Adrenal gland (tissue), 12 donors: ENCODE data around the gene TNFSF8. TPM values are rescaled to one million over a fixed set of nuclear protein-coding genes. Genes with fewer than 3 reads are reported as not detected.

ENCODE experiments used
- DNase-seq, 7 donors: peaks; one replicate each; pipeline ENCODE4 v3.0.0-alpha.2; 2019 to 2020
- H3K27ac ChIP-seq, 5 donors: fragments of 200-600 bp; sonication (generic) in 4 of 5; 1 replicate in 3 of 5; 2 replicates in 2 of 5; pipeline versions ENCODE4 v1.5.1 to v1.8.0; 2016 to 2020; ENCODE audit warnings: mild to moderate bottlenecking in 1 of 5
- H3K27me3 ChIP-seq: fragments of 200-600 bp; 2 replicates; pipeline ENCODE4 v1.8.0; 2021
- H3K36me3 ChIP-seq, 2 donors: fragments of 200-600 bp; replicated peaks in 1 of 2; 1 replicate in 1 of 2; 2 replicates in 1 of 2; pipeline versions ENCODE4 v1.5.1 to v1.8.0; 2018 to 2022
- H3K4me1 ChIP-seq, 2 donors: fragments of 200-600 bp; replicated peaks in 1 of 2; 1 replicate in 1 of 2; 2 replicates in 1 of 2; pipeline versions ENCODE4 v1.5.1 to v1.8.0; 2018 to 2021
- H3K4me3 ChIP-seq, 4 donors: fragments of 200-600 bp; sonication (generic) in 3 of 4; one replicate each; pipeline ENCODE4 v1.5.1; 2016 to 2018
- H3K9me3 ChIP-seq, 3 donors: fragments of 200-600 bp; sonication (generic) in 1 of 3; replicated peaks in 1 of 3; 1 replicate in 2 of 3; 2 replicates in 1 of 3; pipeline versions ENCODE4 v1.5.1 to v1.8.0; 2016 to 2021
- POLR2A ChIP-seq, 2 donors: fragments of 450-650 bp; IDR thresholded peaks; one replicate each; pipeline ENCODE4 v1.6.1; 2017; ENCODE audit warnings: antibody characterized with exemption in 2 of 2, mild to moderate bottlenecking in 2 of 2, moderate library complexity in 1 of 2
- WGBS, 4 donors: extraction: QIAGEN DNeasy Blood & Tissue Kit in 2 of 4; methylation state at CpG; one replicate each; pipeline versions ENCODE4 v1.1.5 to v1.1.7; 2013 to 2017; 5-methylcytosine and 5-hydroxymethylcytosine counted together
- intact Hi-C, 2 donors: fragments of 100-400 bp; cut with DNase I; formaldehyde crosslinking; loops; one replicate each; pipeline versions ENCODE4 v1.14.1 to v1.15.0; 2022 to 2023
- polyA plus RNA-seq, 3 donors: library from polyadenylated mRNA; stranded (reverse); fragments of 200-250 nt in 2 of 3; fragments of 350-450 nt in 1 of 3; fragmentation: Illumina TruSeq in 1 of 3; extraction: RNeasy Lipid Tissue Mini Kit (QIAGEN cat#74804) in 1 of 3; gene quantifications; one replicate each; pipeline ENCODE4 v1.2.3, GENCODE V29; 2013 to 2014
- total RNA-seq, 9 donors: library from RNA; depleted of rRNA in 4 of 9; stranded (reverse); fragments of >200 nt in 4 of 9; fragments of 120-200 nt in 1 of 9; fragmentation: NEBNext Ultra II Directional in 1 of 9; extraction: Animal tissue kit (Norgen Biotek cat#: 25700) in 1 of 9; gene quantifications; one replicate each; pipeline versions ENCODE4 v1.1.0 to v1.2.4, GENCODE V29; 2013 to 2023
- TF ChIP-seq, protein P1 (sequence below), 6 experiments: fragments of 450-650 bp in 4 of 6; fragments of 200-600 bp in 2 of 6; sonication (generic) in 1 of 6; IDR thresholded peaks; 1 replicate in 5 of 6; 2 replicates in 1 of 6; pipeline versions ENCODE4 v1.5.1 to v1.8.0; 2016 to 2021; ENCODE audit warnings: antibody characterized with exemption in 6 of 6, mild to moderate bottlenecking in 2 of 6, moderate library complexity in 1 of 6
- donor health status: healthy with polysubstance abuse.
- donor health status: Bipolar disorder and iron deficiency.
- donor health status: DM: yes; HTN: yes; CAD: no.
- donor health status: DM: no; HTN: no; CAD: no.
- donor health status: DM: no; HTN: no; CAD: no.
- donor health status: DM: yes; HTN: yes; CAD: no.

TNFSF8 gene
- total and polyA plus RNA-seq, 12 donors: 0.34 to 4.8 (median 1.4) TPM

DNA sequence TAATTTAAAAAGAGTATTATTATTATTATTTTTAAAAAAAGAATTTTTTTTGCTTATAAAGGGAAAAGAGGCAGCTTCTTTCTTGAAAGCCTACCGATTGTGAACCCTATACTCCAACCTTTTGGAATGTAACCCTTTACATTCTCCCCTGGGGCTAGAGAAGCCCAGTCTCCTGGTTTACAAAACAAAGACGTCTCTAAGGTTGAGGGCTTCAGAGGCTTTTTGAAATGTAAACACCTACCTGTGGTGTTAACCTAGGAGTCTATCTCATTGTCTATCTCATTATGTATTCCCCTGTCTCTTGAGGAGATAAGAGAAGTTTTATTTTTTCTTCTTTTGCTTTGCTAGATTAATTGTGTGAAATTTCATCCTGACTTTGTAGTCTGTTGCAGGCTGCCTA lies 4.7 kb downstream of the TNFSF8 start:
- no peak overlapping the region for H3K4me3 ChIP-seq
- TF ChIP-seq, protein P1, sequence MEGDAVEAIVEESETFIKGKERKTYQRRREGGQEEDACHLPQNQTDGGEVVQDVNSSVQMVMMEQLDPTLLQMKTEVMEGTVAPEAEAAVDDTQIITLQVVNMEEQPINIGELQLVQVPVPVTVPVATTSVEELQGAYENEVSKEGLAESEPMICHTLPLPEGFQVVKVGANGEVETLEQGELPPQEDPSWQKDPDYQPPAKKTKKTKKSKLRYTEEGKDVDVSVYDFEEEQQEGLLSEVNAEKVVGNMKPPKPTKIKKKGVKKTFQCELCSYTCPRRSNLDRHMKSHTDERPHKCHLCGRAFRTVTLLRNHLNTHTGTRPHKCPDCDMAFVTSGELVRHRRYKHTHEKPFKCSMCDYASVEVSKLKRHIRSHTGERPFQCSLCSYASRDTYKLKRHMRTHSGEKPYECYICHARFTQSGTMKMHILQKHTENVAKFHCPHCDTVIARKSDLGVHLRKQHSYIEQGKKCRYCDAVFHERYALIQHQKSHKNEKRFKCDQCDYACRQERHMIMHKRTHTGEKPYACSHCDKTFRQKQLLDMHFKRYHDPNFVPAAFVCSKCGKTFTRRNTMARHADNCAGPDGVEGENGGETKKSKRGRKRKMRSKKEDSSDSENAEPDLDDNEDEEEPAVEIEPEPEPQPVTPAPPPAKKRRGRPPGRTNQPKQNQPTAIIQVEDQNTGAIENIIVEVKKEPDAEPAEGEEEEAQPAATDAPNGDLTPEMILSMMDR (IDR thresholded peaks at IDR 0.05): no peak
- TF ChIP-seq POLR2A (IDR thresholded peaks at IDR 0.05): no peak
- no peaks in the 10 kb centered on the region for H3K4me1 ChIP-seq
- no peak for DNase-seq
- H3K36me3 ChIP-seq: no peaks in the 10 kb centered on the region
- H3K9me3 ChIP-seq: no peaks in the 10 kb centered on the region
- H3K27ac ChIP-seq: no peak overlapping the region
- intact Hi-C loops: no loop called here
- 44 to 56% (median 50%) methylated on average over 2 of the region's 2 CpGs for WGBS, 4 donors
- H3K27me3 ChIP-seq: no peaks in the 10 kb centered on the region

DNA sequence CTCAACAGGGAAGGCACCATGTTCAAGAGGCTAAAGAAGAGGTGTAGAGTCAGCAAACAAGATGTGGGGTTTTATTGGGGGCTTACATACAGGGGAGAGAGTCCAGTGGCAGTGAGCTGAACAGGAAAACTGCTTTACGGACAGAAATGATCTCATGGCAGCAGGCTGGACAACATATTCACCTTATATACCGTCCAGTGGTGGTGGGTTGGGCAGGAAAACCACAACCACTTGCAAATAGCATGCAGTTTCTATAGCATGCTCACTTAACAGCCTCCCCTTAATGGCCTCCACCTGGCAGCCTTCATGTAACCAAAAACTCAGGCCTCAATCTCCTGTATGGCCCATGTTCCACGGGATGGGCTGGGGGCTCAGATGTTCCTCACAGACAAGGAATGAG lies 5.4 kb downstream of the TNFSF8 start:
- WGBS, 4 donors: 57 to 73% (median 67%) methylated on average over 3 of the region's 3 CpGs
- no peaks in the 10 kb centered on the region for H3K9me3 ChIP-seq
- no peak overlapping the region for H3K4me3 ChIP-seq
- no peaks in the 10 kb centered on the region for H3K4me1 ChIP-seq
- DNase-seq: no peak
- H3K27me3 ChIP-seq: no peaks in the 10 kb centered on the region
- no peaks in the 10 kb centered on the region for H3K36me3 ChIP-seq
- intact Hi-C loops: no loop called here
- H3K27ac ChIP-seq: no peak overlapping the region
- TF ChIP-seq, protein P1 (IDR thresholded peaks at IDR 0.05): no peak
- TF ChIP-seq POLR2A (IDR thresholded peaks at IDR 0.05): no peak

DNA sequence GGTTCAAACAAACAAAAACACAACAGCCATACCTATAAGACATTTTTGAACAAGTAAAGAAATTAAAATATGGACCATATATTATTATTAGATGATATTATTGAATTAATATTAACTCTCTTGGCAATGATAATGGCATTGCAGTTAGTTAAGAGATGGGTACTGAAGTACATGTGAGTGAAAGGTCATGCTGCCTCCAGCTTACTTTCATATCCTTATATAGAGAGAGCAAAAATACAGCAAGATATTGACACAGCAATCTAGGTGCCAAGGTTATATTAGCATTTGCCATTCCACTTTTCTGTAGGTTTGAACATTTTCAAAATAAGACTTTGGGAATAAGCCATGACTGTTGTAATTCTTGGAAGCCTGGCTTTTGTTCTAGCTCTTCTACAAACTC lies 6.1 kb downstream of the TNFSF8 start:
- no peak for TF ChIP-seq POLR2A (IDR thresholded peaks at IDR 0.05)
- TF ChIP-seq, protein P1 (IDR thresholded peaks at IDR 0.05): no peak
- Histone ChIP-seq H3K9me3 (no peaks in the 10 kb centered on the region), H3K27me3 (no peaks in the 10 kb centered on the region), H3K36me3 (no peaks in the 10 kb centered on the region), H3K4me3 (no peak overlapping the region), H3K4me1 (no peaks in the 10 kb centered on the region), H3K27ac (no peak overlapping the region)
- no peak for DNase-seq
- intact Hi-C loops: no loop called here

DNA sequence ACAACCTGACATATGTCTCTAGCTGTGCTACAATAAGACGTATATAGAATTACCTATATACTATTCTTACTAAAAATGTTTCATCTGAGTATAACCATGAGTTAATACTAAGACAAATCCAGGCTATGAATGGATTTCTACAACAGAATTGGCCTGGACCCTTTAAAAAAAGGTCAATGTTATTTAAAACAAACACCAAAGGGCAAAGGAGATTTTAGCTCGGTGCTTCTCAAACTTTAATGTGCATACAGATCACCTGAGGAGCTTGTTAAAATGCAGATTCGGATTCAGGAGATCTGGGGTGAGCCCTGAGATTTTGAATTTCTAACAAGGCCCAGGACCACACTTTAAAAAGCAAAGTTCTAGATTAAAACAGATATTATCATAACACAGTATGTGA lies 6.5 kb downstream of the TNFSF8 start:
- H3K9me3 ChIP-seq: no peaks in the 10 kb centered on the region
- DNase-seq: no peak
- no peaks in the 10 kb centered on the region for H3K27me3 ChIP-seq
- H3K36me3 ChIP-seq: no peaks in the 10 kb centered on the region
- WGBS, 4 donors: 68 to 80% (median 77%) methylated on average over 3 of the region's 3 CpGs
- no peak for TF ChIP-seq POLR2A (IDR thresholded peaks at IDR 0.05)
- TF ChIP-seq, protein P1 (IDR thresholded peaks at IDR 0.05): no peak
- intact Hi-C loops: no loop called here
- H3K27ac ChIP-seq: no peak overlapping the region
- H3K4me1 ChIP-seq: no peaks in the 10 kb centered on the region
- H3K4me3 ChIP-seq: no peak overlapping the region
